HG03439 (cell line): Measurements from ENCODE around the gene PCDHGA5.
"Not testable (repeated sequence)": the region's sequence is repeated elsewhere in the genome, so short reads cannot be mapped to it uniquely, and the experiment has no call there.

Experiments
- ATAC-seq: cut with Tn5 transposase; IDR thresholded peaks from one replicate; pipeline ENCODE4 v1.9.1; 2021; ENCODE audit warnings: mild to moderate bottlenecking, moderate library complexity; ENCODE audit not compliant: unreplicated experiment

PCDHGA5 gene

DNA sequence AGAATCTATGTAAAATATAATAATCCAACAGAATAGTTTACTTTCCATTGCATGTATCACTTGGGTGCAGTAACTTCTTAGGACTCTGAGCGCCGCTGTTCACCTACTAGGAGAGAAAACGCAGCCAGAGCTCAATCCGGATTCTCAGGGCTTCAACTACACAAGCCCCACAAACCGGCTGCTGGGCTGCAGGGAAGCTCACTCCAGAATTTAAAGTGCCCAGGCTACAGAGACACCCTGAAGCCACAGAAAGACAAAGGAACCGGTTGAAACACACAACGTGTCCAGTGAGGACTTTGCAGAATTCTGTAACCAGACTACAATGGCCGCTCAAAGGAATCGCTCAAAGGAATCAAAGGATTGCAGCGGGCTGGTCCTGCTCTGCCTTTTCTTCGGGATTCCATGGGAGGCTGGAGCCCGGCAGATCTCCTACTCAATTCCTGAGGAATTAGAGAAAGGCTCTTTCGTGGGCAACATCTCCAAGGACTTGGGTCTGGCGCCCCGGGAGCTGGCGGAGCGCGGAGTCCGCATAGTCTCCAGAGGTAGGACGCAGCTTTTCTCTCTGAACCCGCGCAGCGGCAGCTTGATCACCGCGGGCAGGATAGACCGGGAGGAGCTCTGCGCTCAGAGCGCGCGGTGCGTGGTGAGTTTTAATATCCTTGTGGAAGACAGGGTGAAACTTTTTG lies 49.0 kb downstream of the PCDHGA5 start, which contains the start of gene PCDHGA10:
Gene PCDHGA10, plus strand, starts transcription at position 134 of the 686 bp plus-strand sequence. Its CDS starts 189 bp downstream, at position 323.
- ATAC-seq, result peak; percentile 70

DNA sequence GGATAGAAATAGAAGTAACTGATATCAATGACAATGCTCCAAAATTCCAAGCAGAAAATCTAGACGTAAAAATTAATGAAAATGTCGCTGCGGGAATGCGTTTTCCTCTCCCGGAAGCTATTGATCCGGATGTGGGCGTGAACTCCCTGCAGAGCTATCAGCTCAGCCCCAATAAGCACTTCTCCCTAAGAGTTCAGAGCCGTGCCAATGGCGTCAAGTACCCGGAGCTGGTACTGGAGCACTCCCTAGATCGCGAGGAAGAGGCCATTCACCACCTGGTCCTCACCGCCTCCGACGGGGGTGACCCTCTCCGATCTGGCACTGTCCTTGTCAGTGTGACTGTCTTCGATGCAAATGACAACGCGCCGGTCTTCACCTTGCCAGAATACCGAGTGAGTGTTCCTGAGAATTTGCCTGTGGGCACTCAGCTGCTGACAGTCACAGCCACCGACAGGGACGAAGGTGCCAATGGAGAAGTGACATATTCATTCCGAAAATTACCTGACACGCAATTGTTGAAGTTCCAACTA lies 49.6 kb downstream of the PCDHGA5 start:
- ATAC-seq, result no peak

DNA sequence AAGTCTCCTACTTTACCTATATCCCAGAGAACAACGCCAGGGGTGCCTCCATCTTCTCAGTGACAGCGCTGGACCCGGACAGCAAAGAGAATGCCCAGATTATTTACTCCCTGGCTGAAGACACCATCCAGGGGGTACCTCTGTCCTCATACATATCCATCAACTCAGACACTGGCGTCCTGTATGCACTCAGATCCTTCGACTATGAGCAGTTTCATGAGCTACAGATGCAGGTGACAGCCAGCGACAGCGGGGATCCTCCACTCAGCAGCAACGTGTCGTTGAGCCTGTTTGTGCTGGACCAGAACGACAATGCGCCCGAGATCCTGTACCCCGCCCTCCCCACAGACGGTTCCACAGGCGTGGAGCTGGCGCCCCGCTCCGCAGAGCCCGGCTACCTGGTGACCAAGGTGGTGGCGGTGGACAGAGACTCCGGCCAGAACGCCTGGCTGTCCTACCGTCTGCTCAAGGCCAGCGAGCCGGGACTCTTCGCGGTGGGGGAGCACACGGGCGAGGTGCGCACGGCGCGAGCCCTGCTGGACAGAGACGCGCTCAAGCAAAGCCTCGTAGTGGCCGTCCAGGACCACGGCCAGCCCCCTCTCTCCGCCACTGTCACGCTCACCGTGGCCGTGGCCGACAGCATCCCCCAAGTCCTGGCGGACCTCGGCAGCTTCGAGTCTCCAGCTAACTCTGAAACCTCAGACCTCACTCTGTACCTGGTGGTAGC lies 50.7 kb downstream of the PCDHGA5 start:
- ATAC-seq, result not testable (repeated sequence)

DNA sequence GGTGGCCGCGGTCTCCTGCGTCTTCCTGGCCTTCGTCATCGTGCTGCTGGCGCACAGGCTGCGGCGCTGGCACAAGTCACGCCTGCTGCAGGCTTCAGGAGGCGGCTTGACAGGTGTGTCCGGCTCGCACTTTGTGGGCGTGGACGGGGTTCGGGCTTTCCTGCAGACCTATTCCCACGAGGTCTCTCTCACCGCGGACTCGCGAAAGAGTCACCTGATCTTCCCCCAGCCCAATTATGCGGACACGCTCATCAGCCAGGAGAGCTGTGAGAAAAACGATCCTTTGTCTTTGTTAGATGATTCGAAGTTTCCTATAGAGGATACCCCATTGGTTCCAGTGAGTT lies 51.3 kb downstream of the PCDHGA5 start:
- ATAC-seq, result not testable (repeated sequence)
